DMS79 (cell line): ENCODE measurements around the gene DMBT1.
"Not testable (repeated sequence)": the region's sequence is repeated elsewhere in the genome, so short reads cannot be mapped to it uniquely, and the experiment has no call there.

Experiments used
- DNase-seq: peaks from one replicate; lab custom pipeline; 2025; lab: John Stamatoyannopoulos, UW

Gene DMBT1

GRCh38 chr10:122577311-122577885 lies 16.8 kb downstream of the DMBT1 start:
- no peak for DNase-seq

GRCh38 chr10:122586070-122586469 lies 25.5 kb downstream of the DMBT1 start:
- DNase-seq: not testable (repeated sequence)

- DNase-seq: no peak
Measured at GRCh38 chr10:122587098-122587760, 26.7 kb downstream of the DMBT1 start.

- no peak for DNase-seq
Measured at GRCh38 chr10:122588381-122588780, 27.8 kb downstream of the DMBT1 start.

GRCh38 chr10:122590153-122590552 lies 29.6 kb downstream of the DMBT1 start:
- peak; percentile 8 for DNase-seq

GRCh38 chr10:122591736-122592135 lies 31.2 kb downstream of the DMBT1 start:
- no peak for DNase-seq

- no peak for DNase-seq
Measured at GRCh38 chr10:122592161-122592560, 31.6 kb downstream of the DMBT1 start.

- no peak for DNase-seq
Measured at GRCh38 chr10:122617476-122618270, 57.1 kb downstream of the DMBT1 start.

- no peak for DNase-seq
Measured at GRCh38 chr10:122618461-122619165, 58.1 kb downstream of the DMBT1 start.

- DNase-seq: not testable (repeated sequence)
Measured at GRCh38 chr10:122620961-122621360, 60.4 kb downstream of the DMBT1 start.

- no peak for DNase-seq
Measured at GRCh38 chr10:122624546-122624945, 64.0 kb downstream of the DMBT1 start.

GRCh38 chr10:122630526-122630925 lies 70.0 kb downstream of the DMBT1 start:
- no peak for DNase-seq

GRCh38 chr10:122632031-122632430 lies 71.5 kb downstream of the DMBT1 start:
- DNase-seq: no peak

GRCh38 chr10:122632576-122632975 lies 72.0 kb downstream of the DMBT1 start:
- DNase-seq: no peak

GRCh38 chr10:122636953-122637352 lies 76.4 kb downstream of the DMBT1 start:
- DNase-seq: no peak

GRCh38 chr10:122637376-122637775 lies 76.8 kb downstream of the DMBT1 start:
- no peak for DNase-seq

GRCh38 chr10:122638106-122638505 lies 77.6 kb downstream of the DMBT1 start:
- DNase-seq: no peak

GRCh38 chr10:122639801-122640200 lies 79.2 kb downstream of the DMBT1 start:
- no peak for DNase-seq

- no peak for DNase-seq
Measured at GRCh38 chr10:122640921-122641320, 80.4 kb downstream of the DMBT1 start.

- no peak for DNase-seq
Measured at GRCh38 chr10:122642726-122643605, 82.4 kb downstream of the DMBT1 start.

- DNase-seq: no peak
Measured at GRCh38 chr10:122643931-122644534, 83.5 kb downstream of the DMBT1 start.
